Neural cell (in vitro differentiated cells): ENCODE measurements around the gene EEIG2.

ENCODE experiments used
- CTCF ChIP-seq: fragments of 450-650 bp; IDR thresholded peaks from 2 replicates; pipeline ENCODE4 v1.5.1; 2014; ENCODE audit warnings: antibody characterized with exemption, mild to moderate bottlenecking, moderate library complexity; ENCODE audit not compliant: poor library complexity, severe bottlenecking
- EZH2 ChIP-seq: fragments of 200-600, 300-800 bp; shearing (Covaris generic), sonication (generic); IDR thresholded peaks from 2 replicates; pipeline ENCODE4 v1.6.1; 2014; ENCODE audit warnings: antibody characterized with exemption, low read length, borderline replicate concordance, mild to moderate bottlenecking; ENCODE audit not compliant: insufficient read depth, poor library complexity, severe bottlenecking
- REST ChIP-seq: IDR thresholded peaks from 2 replicates; pipeline ENCODE4 v1.6.1; 2012; ENCODE audit warnings: borderline replicate concordance
- SMC3 ChIP-seq: fragments of 450-650 bp; conservative IDR thresholded peaks from 2 replicates; pipeline ENCODE4 v1.6.1; 2014; ENCODE audit warnings: antibody characterized with exemption, mild to moderate bottlenecking, moderate library complexity; ENCODE audit not compliant: poor library complexity
- TAF1 ChIP-seq: IDR thresholded peaks from 2 replicates; pipeline ENCODE4 v1.6.1; 2012; ENCODE audit warnings: low read depth

- TF ChIP-seq CTCF: peak; percentile 19
- no peak for TF ChIP-seq REST
- TF ChIP-seq TAF1: no peak
- TF ChIP-seq EZH2: no peak
- TF ChIP-seq SMC3: no peak
Measured at GRCh38 chr1:108560189-108560873, 431 bp downstream of the EEIG2 start.
